Umbilical cord (tissue), 1 donor: ENCODE results near the gene ASMT. TPM values are rescaled to one million over a fixed set of nuclear protein-coding genes. Genes with fewer than 3 reads are reported as not detected.

Experiments
- total RNA-seq: library from RNA; depleted of rRNA; stranded (reverse); fragments of >200 nt; gene quantifications from one replicate; pipeline ENCODE4 v1.2.3, GENCODE V29; 2014; ENCODE audit warnings: low replicate concordance; ENCODE audit not compliant: insufficient read depth

The ASMT gene
- total RNA-seq, 1 donor from 2014 or later = not detected

Other genes starting within 250 kb of the ASMT start
- 177 TPM for gene SLC25A6, start 222.9 kb upstream of the ASMT start, total RNA-seq
- gene ASMTL, start 162.2 kb upstream of the ASMT start, total RNA-seq = 13.5 TPM
- gene P2RY8, start 77.9 kb upstream of the ASMT start, total RNA-seq = 1.2 TPM
- gene AKAP17A, start 23.5 kb upstream of the ASMT start, total RNA-seq = 14.0 TPM